Fibroblast of villous mesenchyme (primary cell): ENCODE results near the gene SH2D1B. TPM values are rescaled to one million over a fixed set of nuclear protein-coding genes. Genes with fewer than 3 reads are reported as not detected.

Source experiments
- DNase-seq: peaks from one replicate; pipeline ENCODE4 v3.0.0-alpha.2; 2010; ENCODE audit warnings: low read depth
- H3K4me3 ChIP-seq: 2 replicates; pipeline ENCODE4 v1.5.1; 2011; ENCODE audit warnings: low read depth, mild to moderate bottlenecking, low read length
- total RNA-seq: library from RNA; depleted of rRNA; stranded (reverse); fragments of >200 nt; gene quantifications from 2 replicates; pipeline ENCODE4 v1.2.3, GENCODE V29; 2012
- TF ChIP-seq, protein P1 (sequence below): IDR thresholded peaks from 2 replicates; pipeline ENCODE4 v1.5.1; 2012; ENCODE audit warnings: low read depth, mild to moderate bottlenecking, low read length; ENCODE audit not compliant: insufficient read depth

SH2D1B gene
- total RNA-seq, 1 donor: not detected

- TF ChIP-seq, protein P1, sequence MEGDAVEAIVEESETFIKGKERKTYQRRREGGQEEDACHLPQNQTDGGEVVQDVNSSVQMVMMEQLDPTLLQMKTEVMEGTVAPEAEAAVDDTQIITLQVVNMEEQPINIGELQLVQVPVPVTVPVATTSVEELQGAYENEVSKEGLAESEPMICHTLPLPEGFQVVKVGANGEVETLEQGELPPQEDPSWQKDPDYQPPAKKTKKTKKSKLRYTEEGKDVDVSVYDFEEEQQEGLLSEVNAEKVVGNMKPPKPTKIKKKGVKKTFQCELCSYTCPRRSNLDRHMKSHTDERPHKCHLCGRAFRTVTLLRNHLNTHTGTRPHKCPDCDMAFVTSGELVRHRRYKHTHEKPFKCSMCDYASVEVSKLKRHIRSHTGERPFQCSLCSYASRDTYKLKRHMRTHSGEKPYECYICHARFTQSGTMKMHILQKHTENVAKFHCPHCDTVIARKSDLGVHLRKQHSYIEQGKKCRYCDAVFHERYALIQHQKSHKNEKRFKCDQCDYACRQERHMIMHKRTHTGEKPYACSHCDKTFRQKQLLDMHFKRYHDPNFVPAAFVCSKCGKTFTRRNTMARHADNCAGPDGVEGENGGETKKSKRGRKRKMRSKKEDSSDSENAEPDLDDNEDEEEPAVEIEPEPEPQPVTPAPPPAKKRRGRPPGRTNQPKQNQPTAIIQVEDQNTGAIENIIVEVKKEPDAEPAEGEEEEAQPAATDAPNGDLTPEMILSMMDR: no peak
- DNase-seq: peak; percentile 92
- H3K4me3 ChIP-seq: no peak overlapping the region
These were observed 22.7 kb downstream of the SH2D1B start for GRCh38 chr1:162389021-162389818.

- H3K4me3 ChIP-seq: no peak overlapping the region
- TF ChIP-seq, protein P1: no peak
- peak; percentile 87 for DNase-seq
These were observed 23.3 kb downstream of the SH2D1B start for GRCh38 chr1:162388615-162389014.

GRCh38 chr1:162388083-162388594 lies 23.8 kb downstream of the SH2D1B start:
- DNase-seq: no peak
- H3K4me3 ChIP-seq: no peak overlapping the region
- TF ChIP-seq, protein P1: no peak

- TF ChIP-seq, protein P1: no peak
- DNase-seq: no peak
- H3K4me3 ChIP-seq: no peak overlapping the region
These were observed 24.5 kb downstream of the SH2D1B start for GRCh38 chr1:162387226-162388082.

- TF ChIP-seq, protein P1: no peak
- H3K4me3 ChIP-seq: no peak overlapping the region
- DNase-seq: no peak
These were observed 25.4 kb downstream of the SH2D1B start for GRCh38 chr1:162386292-162387225.

DNA sequence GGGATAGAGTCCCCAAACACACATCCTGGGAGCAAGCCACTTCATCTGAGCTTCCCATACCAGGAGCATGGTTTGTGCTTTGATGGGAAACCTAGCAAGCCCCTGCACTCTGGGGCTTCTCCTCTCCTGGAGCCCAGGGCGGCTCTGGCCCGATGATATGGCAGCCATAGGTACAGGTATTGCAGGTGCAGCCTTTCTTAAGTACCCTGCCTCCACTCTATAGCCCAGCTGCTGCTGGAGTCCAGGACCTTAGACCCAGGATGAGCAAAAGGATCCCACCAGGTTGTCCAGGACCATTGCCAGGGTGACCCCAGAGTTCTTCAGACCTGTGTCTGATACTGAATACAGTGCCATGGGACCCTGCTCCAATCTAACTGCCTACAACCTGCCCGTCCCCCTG lies 26.2 kb downstream of the SH2D1B start:
- H3K4me3 ChIP-seq: no peak overlapping the region
- no peak for DNase-seq
- TF ChIP-seq, protein P1: no peak
